HG03432 (cell line): Measurements from ENCODE around the gene AURKA.
"Not testable (repeated sequence)": the region's sequence is repeated elsewhere in the genome, so short reads cannot be mapped to it uniquely, and the experiment has no call there.

Source experiments
- ATAC-seq: cut with Tn5 transposase; IDR thresholded peaks from one replicate; pipeline ENCODE4 v1.9.1; 2021; ENCODE audit warnings: mild to moderate bottlenecking, moderate library complexity; ENCODE audit not compliant: unreplicated experiment

Gene AURKA

GRCh38 chr20:56422076-56422823 lies 30.2 kb upstream of the AURKA start:
- ATAC-seq, result no peak

- no peak for ATAC-seq
Observed at GRCh38 chr20:56420940-56421688, 29.1 kb upstream of the AURKA start.

GRCh38 chr20:56420028-56420427 lies 28.0 kb upstream of the AURKA start:
- ATAC-seq, result no peak

- no peak for ATAC-seq
Observed at GRCh38 chr20:56418385-56418861, 26.4 kb upstream of the AURKA start.

- ATAC-seq, result no peak
Observed at GRCh38 chr20:56417911-56418310, 25.9 kb upstream of the AURKA start.

- no peak for ATAC-seq
Observed at GRCh38 chr20:56417402-56417801, 25.4 kb upstream of the AURKA start.

- ATAC-seq, result no peak
Observed at GRCh38 chr20:56414842-56415765, 23.1 kb upstream of the AURKA start.

- ATAC-seq, result no peak
Observed at GRCh38 chr20:56412949-56413348, 20.9 kb upstream of the AURKA start.

GRCh38 chr20:56412473-56412790 lies 20.4 kb upstream of the AURKA start:
- no peak for ATAC-seq

- peak; percentile 71 for ATAC-seq
Observed at GRCh38 chr20:56411759-56412472, 19.9 kb upstream of the AURKA start, which contains the start of gene CASS4. TSS of gene CASS4 (plus strand) at chr20:56412260. CDS start at chr20:56412459, 199 bp downstream.

GRCh38 chr20:56411287-56411686 lies 19.3 kb upstream of the AURKA start:
- not testable (repeated sequence) for ATAC-seq

- ATAC-seq, result no peak
Observed at GRCh38 chr20:56409956-56410355, 17.9 kb upstream of the AURKA start.

GRCh38 chr20:56409521-56409920 lies 17.5 kb upstream of the AURKA start:
- no peak for ATAC-seq

- ATAC-seq, result no peak
Observed at GRCh38 chr20:56406910-56407309, 14.9 kb upstream of the AURKA start.

GRCh38 chr20:56405356-56405755 lies 13.3 kb upstream of the AURKA start:
- ATAC-seq, result not testable (repeated sequence)

GRCh38 chr20:56403465-56403864 lies 11.4 kb upstream of the AURKA start:
- ATAC-seq, result no peak

GRCh38 chr20:56400001-56400640 lies 8.1 kb upstream of the AURKA start:
- ATAC-seq, result peak; percentile 69

- ATAC-seq, result no peak
Observed at GRCh38 chr20:56395166-56395565, 3.2 kb upstream of the AURKA start.

- no peak for ATAC-seq
Observed at GRCh38 chr20:56393653-56394052, 1.6 kb upstream of the AURKA start.

- no peak for ATAC-seq
Observed at GRCh38 chr20:56392881-56393482, 967 bp upstream of the AURKA start.
